H9 (cell line): Measurements from ENCODE around the gene GAS2L2. TPM values are rescaled to one million over a fixed set of nuclear protein-coding genes. Genes with fewer than 3 reads are reported as not detected.

Experiments used
- DNase-seq: peaks from one replicate; pipeline ENCODE4 v3.0.0-alpha.2; 2017
- H2AFZ ChIP-seq: one replicate; pipeline ENCODE4 v1.6.1; 2013; ENCODE audit warnings: mild to moderate bottlenecking, low read length, control low read depth, moderate library complexity
- H2AK5ac ChIP-seq: 2 replicates; pipeline ENCODE4 v1.6.1; 2013; ENCODE audit warnings: low read length, control low read depth, mixed read lengths; ENCODE audit not compliant: insufficient read length
- H2BK120ac ChIP-seq: one replicate; pipeline ENCODE4 v1.6.1; 2013; ENCODE audit warnings: low read depth, mild to moderate bottlenecking, low read length, control low read depth, inconsistent platforms; ENCODE audit not compliant: poor library complexity, severe bottlenecking
- H2BK12ac ChIP-seq: 2 replicates; pipeline ENCODE4 v1.6.1; 2013; ENCODE audit warnings: low read length, control low read depth, mixed read lengths, low read depth; ENCODE audit not compliant: insufficient read length
- H2BK15ac ChIP-seq: 2 replicates; pipeline ENCODE4 v1.6.1; 2013; ENCODE audit warnings: low read depth, low read length, control low read depth
- H2BK20ac ChIP-seq: one replicate; pipeline ENCODE4 v1.6.1; 2013; ENCODE audit warnings: low read depth, mild to moderate bottlenecking, low read length, control low read depth, inconsistent platforms; ENCODE audit not compliant: poor library complexity, severe bottlenecking
- H2BK5ac ChIP-seq: 2 replicates; pipeline ENCODE4 v1.6.1; 2013; ENCODE audit warnings: low read length, control low read depth, mixed read lengths; ENCODE audit not compliant: insufficient read length
- H3K14ac ChIP-seq: 2 replicates; pipeline ENCODE4 v1.6.1; 2013; ENCODE audit warnings: low read length, control low read depth; ENCODE audit not compliant: insufficient read depth
- H3K18ac ChIP-seq: 2 replicates; pipeline ENCODE4 v1.6.1; 2013; ENCODE audit warnings: low read depth, mild to moderate bottlenecking, mixed read lengths, low read length, control low read depth; ENCODE audit not compliant: insufficient read length
- H3K23ac ChIP-seq: 2 replicates; pipeline ENCODE4 v1.6.1; 2013; ENCODE audit warnings: low read length, control low read depth, mixed read lengths, low read depth; ENCODE audit not compliant: insufficient read length
- H3K23me2 ChIP-seq: 2 replicates; pipeline ENCODE4 v1.6.1; 2013; ENCODE audit warnings: low read depth, mild to moderate bottlenecking, mixed read lengths, low read length, control low read depth; ENCODE audit not compliant: insufficient read length, poor library complexity, severe bottlenecking
- H3K27ac ChIP-seq: 2 replicates; pipeline ENCODE4 v1.5.1; 2013; ENCODE audit warnings: low read length, control low read depth, mixed read lengths, low read depth; ENCODE audit not compliant: insufficient read length
- H3K27me3 ChIP-seq: 2 replicates; pipeline ENCODE4 v1.6.1; 2013; ENCODE audit warnings: low read length, control low read depth, inconsistent platforms; ENCODE audit not compliant: insufficient read depth
- H3K4ac ChIP-seq: 2 replicates; pipeline ENCODE4 v1.6.1; 2013; ENCODE audit warnings: low read depth, mild to moderate bottlenecking, control low read depth, inconsistent platforms, low read length, moderate library complexity
- H3K4me1 ChIP-seq: 2 replicates; pipeline ENCODE4 v1.6.1; 2013; ENCODE audit warnings: low read length, control low read depth, inconsistent platforms; ENCODE audit not compliant: insufficient read depth
- H3K4me2 ChIP-seq: 2 replicates; pipeline ENCODE4 v1.6.1; 2013; ENCODE audit warnings: low read length, control low read depth, mixed read lengths; ENCODE audit not compliant: insufficient read length, insufficient read depth
- H3K56ac ChIP-seq: 2 replicates; pipeline ENCODE4 v1.6.1; 2013; ENCODE audit warnings: low read depth, mild to moderate bottlenecking, mixed read lengths, low read length, control low read depth; ENCODE audit not compliant: insufficient read length
- H3K79me1 ChIP-seq: 2 replicates; pipeline ENCODE4 v1.6.1; 2013; ENCODE audit warnings: low read depth, mild to moderate bottlenecking, moderate library complexity, low read length, control low read depth, inconsistent platforms; ENCODE audit not compliant: insufficient read depth, poor library complexity, severe bottlenecking
- H3K79me2 ChIP-seq: 2 replicates; pipeline ENCODE4 v1.6.1; 2013; ENCODE audit warnings: low read length, control low read depth, inconsistent platforms; ENCODE audit not compliant: insufficient read depth
- H3K9ac ChIP-seq: 2 replicates; pipeline ENCODE4 v1.6.1; 2013; ENCODE audit warnings: low read length, control low read depth, mixed read lengths; ENCODE audit not compliant: insufficient read length; ENCODE audit errors: extremely low read depth
- H3K9me3 ChIP-seq: one replicate; pipeline ENCODE4 v1.6.1; 2013; ENCODE audit warnings: low read depth, low read length, inconsistent platforms; ENCODE audit not compliant: control insufficient read depth
- H3T11ph ChIP-seq: one replicate; pipeline ENCODE4 v1.6.1; 2013; ENCODE audit warnings: mild to moderate bottlenecking, low read length, control low read depth, inconsistent platforms
- H4K20me1 ChIP-seq: one replicate; pipeline ENCODE4 v1.6.1; 2013; ENCODE audit not compliant: control insufficient read depth, insufficient read length, insufficient read depth
- H4K5ac ChIP-seq: 2 replicates; pipeline ENCODE4 v1.6.1; 2013; ENCODE audit warnings: low read depth, mild to moderate bottlenecking, mixed read lengths, low read length, control low read depth; ENCODE audit not compliant: insufficient read length
- H4K8ac ChIP-seq: replicated peaks from 2 replicates; pipeline ENCODE4 v1.6.1; 2013; ENCODE audit warnings: low read length, control low read depth, mixed read lengths, low read depth; ENCODE audit not compliant: insufficient read length
- H4K91ac ChIP-seq: 2 replicates; pipeline ENCODE4 v1.6.1; 2013; ENCODE audit warnings: low read depth, mild to moderate bottlenecking, moderate library complexity, mixed read lengths, low read length, control low read depth; ENCODE audit not compliant: insufficient read length
- H3K27ac Mint-ChIP-seq, 3 experiments: 2 replicates in 2 of 3; 3 replicates in 1 of 3; pipeline ENCODE4 v1.8.0; 2020 to 2021; ENCODE audit warnings: mixed read lengths in 3 of 3, mild to moderate bottlenecking in 1 of 3, moderate library complexity in 1 of 3
- H3K27me3 Mint-ChIP-seq: 2 replicates; pipeline ENCODE4 v1.8.0; 2021; ENCODE audit warnings: low read depth, mild to moderate bottlenecking, moderate library complexity, mixed read lengths
- H3K36me3 Mint-ChIP-seq, 3 experiments: 2 replicates in 2 of 3; 3 replicates in 1 of 3; pipeline ENCODE4 v1.8.0; 2020 to 2021; ENCODE audit warnings: low read depth in 3 of 3, mixed read lengths in 3 of 3; ENCODE audit not compliant: insufficient read depth in 1 of 3
- H3K4me1 Mint-ChIP-seq, 2 experiments: 2 replicates each; pipeline ENCODE4 v1.8.0; 2020; ENCODE audit warnings: mixed read lengths in 2 of 2
- H3K4me3 Mint-ChIP-seq, 2 experiments: 2 replicates in 1 of 2; 3 replicates in 1 of 2; pipeline ENCODE4 v1.8.0; 2020 to 2021; ENCODE audit warnings: mild to moderate bottlenecking in 2 of 2, mixed read lengths in 2 of 2, moderate library complexity in 1 of 2
- H3K9me3 Mint-ChIP-seq, 2 experiments: 2 replicates in 1 of 2; 3 replicates in 1 of 2; pipeline ENCODE4 v1.8.0; 2020; ENCODE audit warnings: mild to moderate bottlenecking in 2 of 2, mixed read lengths in 2 of 2, moderate library complexity in 1 of 2
- CTCF ChIP-seq: fragments of 200-600 bp; sonication (generic); conservative IDR thresholded peaks from 3 replicates; pipeline ENCODE4 v1.8.0; 2021; ENCODE audit warnings: antibody characterized with exemption, mild to moderate bottlenecking
- WGBS: extraction: QIAGEN DNeasy Blood & Tissue Kit; methylation state at CpG from one replicate; pipeline ENCODE4 v1.1.7; 2013; ENCODE audit warnings: missing lambda C conversion rate, low lambda C conversion rate, mixed read lengths; ENCODE audit not compliant: insufficient read length; ENCODE audit errors: extremely low coverage; 5-methylcytosine and 5-hydroxymethylcytosine counted together
- total RNA-seq: library from RNA; stranded (reverse); gene quantifications from 2 replicates; pipeline ENCODE4 v1.2.1, GENCODE V29; 2021

Gene GAS2L2
- total RNA-seq, 1 experiment from 2014 or later = not detected

- Histone ChIP-seq H4K5ac (no peak overlapping the region), H4K20me1 (no peaks in the 10 kb centered on the region), H3K4me2 (no peak overlapping the region), H2BK120ac (no peak overlapping the region), H3K23ac (no peak overlapping the region), H3K27ac (no peak overlapping the region), H3K4me1 (no peaks in the 10 kb centered on the region; the same call in 1 of the 2 replicates), H2BK20ac (no peak overlapping the region), H3K23me2 (peaks cover 5% of the 10 kb centered on the region), H4K91ac (no peak overlapping the region), H2BK15ac (no peak overlapping the region), H2AFZ (no peak overlapping the region), H3K27me3 (peaks cover 2% of the 10 kb centered on the region; the same call in 1 of the 2 replicates), H3K4ac (no peak overlapping the region), H3K9me3 (no peaks in the 10 kb centered on the region), H3K14ac (no peak overlapping the region), H3K18ac (no peak overlapping the region), H2AK5ac (no peak overlapping the region), H3K79me2 (no peaks in the 10 kb centered on the region), H2BK12ac (no peak overlapping the region), H4K8ac (no peak overlapping the region), H3K79me1 (no peaks in the 10 kb centered on the region), H2BK5ac (no peak overlapping the region), H3T11ph (no peak overlapping the region), H3K9ac (no peak overlapping the region), H3K56ac (no peak overlapping the region)
- Mint-ChIP-seq H3K9me3 (no peaks in the 10 kb centered on the region; a peak in 3 of 5 replicates), H3K4me1 (peaks cover 14 to 17% of the 10 kb centered on the region in 2 experiments), H3K36me3 (no peaks in the 10 kb centered on the region; a peak in 2 of 7 replicates), H3K27ac (no peak overlapping the region), H3K4me3 (no peak overlapping the region), H3K27me3 (peaks cover 25% of the 10 kb centered on the region)
- no CpG with 5 or more reads among the region's 5 CpGs for WGBS
- DNase-seq = no peak
- TF ChIP-seq CTCF = no peak
Measured at GRCh38 chr17:35761601-35762000, 8.6 kb upstream of the GAS2L2 start.
